Uterus (tissue), 2 donors: Measurements from ENCODE around the gene C17orf75.

ENCODE experiments used
- CTCF ChIP-seq, 4 experiments: fragments of 200-600 bp in 2 of 4; fragments of 450-650 bp in 2 of 4; sonication (generic) in 2 of 4; IDR thresholded peaks; one replicate each; pipeline ENCODE4 v1.5.1; 2016 to 2019; ENCODE audit warnings: antibody characterized with exemption in 4 of 4, mild to moderate bottlenecking in 2 of 4, moderate library complexity in 1 of 4
- POLR2A ChIP-seq, 2 donors: fragments of 450-650 bp; IDR thresholded peaks; one replicate each; pipeline ENCODE4 v1.6.1; 2016; ENCODE audit warnings: antibody characterized with exemption in 2 of 2, mild to moderate bottlenecking in 1 of 2, moderate library complexity in 1 of 2

GRCh38 chr17:32386844-32387243, 44.9 kb upstream of the C17orf75 start:
- TF ChIP-seq POLR2A (IDR thresholded peaks at IDR 0.05) (no peak), CTCF (IDR thresholded peaks at IDR 0.05) (no peak)
